ENCODE results near the gene DCDC1. TPM values are rescaled to one million over a fixed set of nuclear protein-coding genes. Genes with fewer than 3 reads are reported as not detected.

Gene DCDC1
- total and polyA plus RNA-seq, 9 of the 15 experiments (the other 6 are each of a cell fraction or from before 2014, with no cell fraction given): 0.05 to 0.18 (median 0.08) TPM; not detected in 3

- no peak overlapping the region for H3K27ac ChIP-seq (ENCODE audit: extremely low read depth, low read depth, low read length)
- WGBS (ENCODE audit: insufficient coverage, low coverage, missing lambda C conversion rate): 13% methylated on average over 4 of the region's 4 CpGs
- H3K4me1 ChIP-seq (replicated peaks in 1 of 2; ENCODE audit: control insufficient read depth in 2 of 2, insufficient read depth in 2 of 2, low read length in 2 of 2): no peaks in the 10 kb centered on the region
- no peak for FAIRE-seq
- peaks cover 17% of the 10 kb centered on the region for H3K79me2 ChIP-seq (ENCODE audit: control insufficient read depth, insufficient read depth, low read length)
- no peak for DNase-seq (ENCODE audit: extremely low read depth in 1 of 4, low spot score in 3 of 4)
- CTCF ChIA-PET (ENCODE audit: low intra/inter-chr PET ratio): no interaction called here
- no peak overlapping the region for H3K4me3 ChIP-seq
- no peaks in the 10 kb centered on the region; a peak in 1 of 5 replicates for H3K27me3 ChIP-seq (ENCODE audit: control insufficient read depth in 2 of 2, insufficient read depth in 2 of 2, low read length in 2 of 2)
- no peaks in the 10 kb centered on the region for H3K9me1 ChIP-seq (ENCODE audit: control insufficient read depth, insufficient read depth, low read length)
- in situ Hi-C loops (cut with MboI) (no loop called here), intact Hi-C loops (cut with micrococcal nuclease) (loop anchor here (5.0 kb wide), 1 partner anchor 51 kb away; no protein-coding TSS in a partner anchor)
- no peaks in the 10 kb centered on the region for H3K36me3 ChIP-seq (ENCODE audit: control insufficient read depth, insufficient read depth, low read length)
- no peaks in the 10 kb centered on the region for H3K9me3 ChIP-seq (replicated peaks; ENCODE audit: control insufficient read depth, insufficient read depth, low read depth, low read length)
- no peak for ATAC-seq
- no peak overlapping the region for H3K9ac ChIP-seq (ENCODE audit: insufficient read depth in 1 of 2, low read depth in 2 of 2, low read length in 2 of 2)
- POLR2A ChIA-PET: no interaction called here
- H3K4me2 ChIP-seq (ENCODE audit: insufficient read depth, low read length): no peak overlapping the region
- H4K20me1 ChIP-seq (replicated peaks; ENCODE audit: control insufficient read depth, insufficient read depth, low read length): no peaks in the 10 kb centered on the region
- TF ChIP-seq NRF1 (conservative IDR thresholded peaks at IDR 0.05 in 1 of 2, IDR thresholded peaks at IDR 0.05 in 1 of 2) (peak in 1 of 2 experiments; percentile 21; a peak in 1 of 4 replicates), NEUROD1 (IDR thresholded peaks at IDR 0.05; ENCODE audit: borderline replicate concordance, low read depth, low read length, partially characterized antibody) (no peak)
- H2AFZ ChIP-seq (ENCODE audit: low read depth, low read length): no peak overlapping the region
- no TSS peak for BruUV-seq (replicated peaks)
These were observed 2.7 kb downstream of the DCDC1 start for GRCh38 chr11:31366795-31367194.

DNA sequence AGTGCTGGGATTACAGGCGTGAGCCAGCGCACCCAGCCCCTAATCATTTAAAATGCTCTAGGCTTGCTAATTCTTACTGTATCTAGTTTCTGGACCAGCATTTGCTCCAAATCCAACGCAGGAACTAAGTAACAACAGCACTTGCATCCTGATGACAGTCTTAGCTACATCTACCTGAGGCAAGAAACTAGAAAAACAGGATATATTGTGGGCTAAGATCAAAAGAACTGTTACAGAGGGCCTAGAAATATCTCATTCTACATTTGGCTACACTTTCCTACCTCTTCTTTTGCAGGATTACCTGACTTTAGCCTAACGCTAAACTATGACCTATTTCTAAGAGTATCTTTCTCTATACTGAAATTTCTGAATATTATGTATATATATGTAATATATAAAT lies 7.8 kb downstream of the DCDC1 start:
- no peak overlapping the region for H3K9ac ChIP-seq (ENCODE audit: insufficient read depth in 1 of 2, low read depth in 2 of 2, low read length in 2 of 2)
- no peaks in the 10 kb centered on the region for H3K36me3 ChIP-seq (ENCODE audit: control insufficient read depth, insufficient read depth, low read length)
- WGBS (ENCODE audit: insufficient coverage, low coverage, missing lambda C conversion rate): 0% methylated on average over 4 of the region's 4 CpGs
- DNase-seq (ENCODE audit: extremely low read depth in 1 of 4, low spot score in 3 of 4) (no peak), FAIRE-seq (no peak), ATAC-seq (no peak)
- no peaks in the 10 kb centered on the region for H4K20me1 ChIP-seq (replicated peaks; ENCODE audit: control insufficient read depth, insufficient read depth, low read length)
- no peak overlapping the region for H3K27ac ChIP-seq (ENCODE audit: extremely low read depth, low read depth, low read length)
- intact Hi-C loops (cut with micrococcal nuclease) (no loop called here), in situ Hi-C loops (cut with MboI) (no loop called here)
- no peaks in the 10 kb centered on the region; a peak in 1 of 5 replicates for H3K27me3 ChIP-seq (ENCODE audit: control insufficient read depth in 2 of 2, insufficient read depth in 2 of 2, low read length in 2 of 2)
- no peak overlapping the region for H3K4me3 ChIP-seq
- ChIA-PET POLR2A (interaction anchor here (0.7 kb wide), 1 partner anchor 9 kb away, joined by 4 read pairs; no protein-coding TSS in a partner anchor), CTCF (ENCODE audit: low intra/inter-chr PET ratio) (no interaction called here)
- no TSS peak for BruUV-seq (replicated peaks)
- H3K79me2 ChIP-seq (ENCODE audit: control insufficient read depth, insufficient read depth, low read length): no peaks in the 10 kb centered on the region
- no peaks in the 10 kb centered on the region for H3K4me1 ChIP-seq (replicated peaks in 1 of 2; ENCODE audit: control insufficient read depth in 2 of 2, insufficient read depth in 2 of 2, low read length in 2 of 2)
- no peaks in the 10 kb centered on the region for H3K9me1 ChIP-seq (ENCODE audit: control insufficient read depth, insufficient read depth, low read length)
- H3K9me3 ChIP-seq (replicated peaks; ENCODE audit: control insufficient read depth, insufficient read depth, low read depth, low read length): no peaks in the 10 kb centered on the region
- H3K4me2 ChIP-seq (ENCODE audit: insufficient read depth, low read length): no peak overlapping the region
- no peak overlapping the region for H2AFZ ChIP-seq (ENCODE audit: low read depth, low read length)
- TF ChIP-seq ZNF77 (CRISPR knock-in tag; IDR thresholded peaks at IDR 0.05) (no peak), MYNN (IDR thresholded peaks at IDR 0.05) (no peak), MYNN (CRISPR knock-in tag; IDR thresholded peaks at IDR 0.05) (no peak), ZFP91 (CRISPR knock-in tag; IDR thresholded peaks at IDR 0.05) (no peak), RB1 (IDR thresholded peaks at IDR 0.05; ENCODE audit: low read depth) (no peak), KLF6 (CRISPR knock-in tag; IDR thresholded peaks at IDR 0.05; ENCODE audit: borderline replicate concordance) (no peak), VEZF1 (CRISPR knock-in tag; IDR thresholded peaks at IDR 0.05) (no peak), FOXO4 (CRISPR knock-in tag; IDR thresholded peaks at IDR 0.05) (no peak), SMARCA5 (IDR thresholded peaks at IDR 0.05) (no peak)
- TF ChIP-seq, protein P1, sequence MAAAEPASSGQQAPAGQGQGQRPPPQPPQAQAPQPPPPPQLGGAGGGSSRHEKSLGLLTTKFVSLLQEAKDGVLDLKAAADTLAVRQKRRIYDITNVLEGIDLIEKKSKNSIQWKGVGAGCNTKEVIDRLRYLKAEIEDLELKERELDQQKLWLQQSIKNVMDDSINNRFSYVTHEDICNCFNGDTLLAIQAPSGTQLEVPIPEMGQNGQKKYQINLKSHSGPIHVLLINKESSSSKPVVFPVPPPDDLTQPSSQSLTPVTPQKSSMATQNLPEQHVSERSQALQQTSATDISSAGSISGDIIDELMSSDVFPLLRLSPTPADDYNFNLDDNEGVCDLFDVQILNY (CRISPR knock-in tag; IDR thresholded peaks at IDR 0.05): no peak

Data from K562 (cell line).